GM18508 (cell line): ENCODE measurements around the gene KRT10.
"Not testable (repeated sequence)": the region's sequence is repeated elsewhere in the genome, so short reads cannot be mapped to it uniquely, and the experiment has no call there.

Source experiments
- ATAC-seq: cut with Tn5 transposase; IDR thresholded peaks from one replicate; pipeline ENCODE4 v1.9.1; 2021; ENCODE audit warnings: moderate number of reproducible peaks; ENCODE audit not compliant: insufficient read depth, unreplicated experiment

Gene KRT10

DNA sequence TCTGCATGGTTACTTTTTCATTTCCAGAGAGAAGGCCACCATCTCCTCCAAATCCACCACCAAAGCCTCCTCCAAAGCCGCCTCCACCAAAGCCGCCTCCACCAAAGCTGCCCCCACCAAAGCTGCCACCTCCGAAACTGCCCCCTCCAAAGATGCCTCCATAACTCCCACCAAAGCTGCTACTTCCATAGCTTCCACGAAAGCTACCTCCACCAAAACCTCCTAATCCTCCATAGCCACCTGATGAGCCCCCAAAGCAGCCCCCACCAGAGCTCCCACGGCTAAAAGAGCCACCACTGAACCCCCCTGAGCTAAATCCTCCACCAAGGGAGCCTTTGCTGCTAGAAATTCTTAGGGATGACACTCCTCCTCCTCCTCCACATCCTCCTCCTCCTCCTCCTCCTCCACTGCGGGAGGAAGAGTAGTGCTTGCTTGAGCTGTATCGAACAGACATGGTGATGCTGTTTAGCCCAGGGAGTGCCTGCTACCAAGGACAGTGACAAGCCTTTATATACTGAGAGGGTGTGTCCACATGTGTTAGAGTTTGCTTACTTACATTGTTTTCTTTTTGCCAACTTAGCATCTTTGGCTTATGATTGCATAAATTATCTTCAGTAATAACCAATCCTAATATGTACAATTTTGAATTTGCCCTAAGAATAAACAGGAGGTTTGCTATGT lies at the start of gene KRT10:
Gene KRT10, minus strand, starts transcription at position 483 of the 681 bp plus-strand sequence. Its CDS starts 29 bp downstream, at position 454.
- ATAC-seq, result no peak

DNA sequence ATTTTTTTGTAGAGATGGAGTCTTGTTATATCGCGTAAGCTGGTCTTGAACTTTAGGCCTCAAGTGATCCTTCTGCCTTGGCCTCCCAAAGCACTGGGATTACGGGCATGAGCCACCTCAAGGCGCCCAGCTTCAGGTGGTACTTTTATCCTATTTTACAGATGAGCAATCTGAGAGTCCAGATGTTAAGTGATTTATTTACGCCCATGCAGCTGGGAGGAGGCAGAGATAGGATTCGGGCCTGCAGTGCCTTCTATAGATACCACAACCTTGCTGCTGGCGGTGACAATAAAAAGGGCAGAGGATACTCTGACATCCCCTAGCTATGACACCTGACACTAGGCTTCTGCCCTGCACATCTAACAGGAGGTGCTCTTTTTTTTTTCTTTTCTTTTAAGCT lies 48.9 kb upstream of the KRT10 start:
- no peak for ATAC-seq

DNA sequence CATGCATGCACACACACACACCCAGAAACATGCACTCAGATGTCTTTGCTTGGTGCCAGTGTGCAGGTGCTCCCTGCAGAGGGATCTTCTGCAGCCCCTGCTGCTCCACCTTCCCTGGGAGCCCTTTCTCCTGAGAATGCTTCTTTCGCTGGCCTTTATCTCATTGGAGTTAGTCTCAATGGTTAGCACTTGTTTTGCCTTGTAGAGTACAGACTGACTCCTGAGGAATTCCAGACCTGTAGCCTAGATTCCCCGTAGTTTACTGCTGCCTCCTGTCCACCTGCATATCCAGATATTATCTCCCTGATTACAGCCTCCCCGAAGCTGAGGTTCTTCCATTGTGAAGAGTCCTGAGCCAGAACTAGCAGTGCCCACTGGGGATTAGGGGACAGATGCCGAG lies 47.7 kb upstream of the KRT10 start:
- ATAC-seq, result no peak

DNA sequence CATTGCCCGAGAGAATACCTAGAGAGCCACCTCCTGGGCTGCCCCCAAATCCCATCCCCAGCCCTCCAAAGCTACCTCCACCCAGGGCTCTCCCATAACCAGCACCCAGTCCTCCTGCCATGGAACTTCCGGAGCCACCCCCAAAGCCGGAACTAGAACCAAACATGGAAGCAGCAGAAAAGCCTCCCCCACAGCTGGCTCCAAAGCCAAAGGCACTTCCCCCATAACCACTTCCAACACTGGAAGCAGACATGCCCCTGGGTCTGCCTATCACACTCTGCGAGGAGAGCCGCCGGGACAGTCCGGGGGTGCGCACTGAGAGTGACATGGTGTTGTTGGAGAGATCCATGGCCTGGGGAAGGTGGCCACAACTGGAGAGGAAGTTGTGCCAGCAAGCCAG lies 44.4 kb upstream of the KRT10 start, which contains the start of gene KRT12:
Gene KRT12, minus strand, starts transcription at position 386 of the 400 bp plus-strand sequence. Its CDS starts 37 bp downstream, at position 349.
- no peak for ATAC-seq

DNA sequence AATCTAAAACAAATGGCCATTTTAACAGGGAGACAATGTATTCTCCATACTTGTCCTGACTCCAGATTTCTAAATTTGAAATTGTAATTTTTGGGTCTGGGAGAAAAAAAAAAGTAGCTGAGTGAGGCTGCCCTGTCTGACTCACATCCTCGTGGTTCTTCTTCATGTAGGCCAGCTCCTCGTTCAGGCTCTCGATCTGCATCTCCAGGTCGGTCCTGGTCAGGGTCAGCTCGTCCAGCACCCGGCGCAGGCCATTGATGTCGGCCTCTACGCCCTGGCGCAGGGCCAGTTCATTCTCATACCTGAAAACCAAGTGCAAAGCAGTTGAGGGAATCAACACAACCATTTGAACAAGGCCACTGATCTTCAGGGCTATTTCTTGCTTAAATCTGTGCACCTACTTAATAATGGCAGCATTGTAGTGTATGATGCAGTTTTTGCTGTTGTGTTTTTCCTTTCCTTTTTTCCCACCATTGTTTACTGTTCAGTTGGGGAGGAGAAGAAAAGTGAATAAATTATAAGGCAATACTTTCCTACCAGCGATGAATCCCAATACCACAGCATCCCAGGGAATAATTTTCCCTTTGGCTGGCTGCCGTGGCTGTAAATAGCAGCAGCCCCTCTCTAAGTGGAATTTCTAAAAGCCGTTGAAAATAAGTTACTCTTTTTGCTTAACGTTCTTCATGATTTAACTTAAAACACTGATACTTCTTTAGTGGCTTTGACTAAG lies 42.4 kb upstream of the KRT10 start:
- no peak for ATAC-seq

DNA sequence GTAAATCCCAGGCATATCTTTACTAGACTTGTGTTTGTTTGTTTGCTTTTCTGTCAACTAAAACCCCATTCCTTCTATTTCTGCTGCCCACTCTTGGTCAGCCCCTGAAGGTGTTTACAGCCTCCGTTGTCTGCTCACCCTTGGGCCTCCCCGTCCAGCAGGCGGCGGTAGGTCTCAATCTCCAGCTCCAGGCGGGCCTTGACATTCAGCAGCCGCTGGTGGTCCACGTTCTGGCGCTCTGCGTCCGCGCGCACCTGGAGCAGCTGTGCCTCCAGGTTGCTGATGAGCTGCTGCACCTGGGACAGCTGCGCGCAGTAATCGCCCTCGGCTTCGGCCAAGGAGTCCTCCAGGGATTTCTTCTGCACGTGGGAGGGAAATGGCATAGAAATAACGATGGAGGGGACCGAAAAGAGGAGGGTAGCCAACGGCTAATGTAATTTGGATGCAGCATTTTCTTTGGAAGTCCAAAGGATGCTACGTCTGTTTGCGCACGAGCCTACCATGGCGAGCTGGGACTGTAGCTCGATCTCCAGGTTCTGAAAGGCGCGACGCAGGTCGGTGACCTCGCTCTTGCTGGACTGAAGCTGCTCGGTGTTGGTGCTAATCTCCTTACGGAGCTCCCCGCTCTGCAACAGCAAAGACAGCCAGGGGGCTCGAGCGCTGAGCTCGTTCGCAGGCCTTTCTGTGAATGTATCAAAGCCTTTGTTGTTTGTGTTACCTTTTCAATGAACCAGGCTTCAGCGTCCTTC lies 40.7 kb upstream of the KRT10 start:
- ATAC-seq, result no peak

DNA sequence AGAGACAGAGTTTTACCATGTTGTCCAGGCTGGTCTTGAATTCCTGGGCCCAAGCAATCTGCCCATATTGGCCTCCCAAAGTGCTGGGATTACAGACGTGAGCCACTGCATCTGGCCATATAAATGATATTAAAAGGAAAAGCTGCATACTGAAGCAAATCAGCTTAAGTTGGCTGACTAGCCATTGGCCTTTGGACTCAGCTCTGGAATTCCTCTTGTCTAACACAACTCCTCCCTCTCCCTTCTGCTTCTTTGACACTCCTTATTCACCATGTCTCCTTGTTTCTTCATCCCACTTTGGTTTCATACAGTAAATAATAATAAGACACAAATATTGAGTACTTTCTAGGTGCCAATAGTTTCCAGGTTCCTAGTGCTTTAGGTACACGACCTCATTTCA lies 37.1 kb upstream of the KRT10 start:
- ATAC-seq, result no peak

DNA sequence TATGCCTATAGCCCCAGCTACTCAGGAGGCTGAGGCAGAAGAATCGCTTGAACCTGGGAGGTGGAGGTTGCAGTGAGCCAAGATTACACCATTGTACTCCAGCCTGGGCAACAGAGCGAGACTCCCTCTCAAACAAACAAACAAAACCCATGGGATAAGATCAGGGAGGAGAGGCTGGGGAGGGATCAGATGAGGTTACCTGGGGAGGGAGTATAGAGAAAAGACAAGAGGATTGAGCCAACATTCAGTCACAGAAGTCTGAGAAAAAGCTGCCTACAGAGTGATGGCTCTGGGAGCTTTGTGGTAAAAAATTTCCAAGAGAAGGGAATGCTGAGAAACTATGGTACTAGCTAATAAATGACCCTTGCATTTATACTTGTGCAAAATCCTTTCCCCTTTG lies 36.3 kb upstream of the KRT10 start:
- not testable (repeated sequence) for ATAC-seq

DNA sequence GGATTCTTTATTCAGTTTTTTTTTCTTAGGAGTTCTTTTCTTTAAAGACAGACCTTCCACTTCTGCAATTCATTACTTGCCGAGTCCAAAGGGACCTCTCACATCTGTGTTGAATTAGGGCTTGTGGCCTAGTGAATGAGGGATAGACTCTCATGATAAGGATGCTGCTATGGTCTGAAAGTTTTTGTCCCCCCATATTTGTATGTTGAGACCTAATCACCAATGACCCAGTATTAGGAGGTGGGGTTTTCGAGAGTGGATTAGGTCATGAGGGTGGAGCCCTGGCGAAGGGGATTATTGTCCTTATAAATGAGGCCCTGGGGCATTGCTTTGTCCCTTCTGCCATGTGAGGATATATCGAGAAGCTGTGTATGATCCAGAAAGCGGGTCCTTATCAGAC lies 35.1 kb upstream of the KRT10 start:
- ATAC-seq, result no peak

DNA sequence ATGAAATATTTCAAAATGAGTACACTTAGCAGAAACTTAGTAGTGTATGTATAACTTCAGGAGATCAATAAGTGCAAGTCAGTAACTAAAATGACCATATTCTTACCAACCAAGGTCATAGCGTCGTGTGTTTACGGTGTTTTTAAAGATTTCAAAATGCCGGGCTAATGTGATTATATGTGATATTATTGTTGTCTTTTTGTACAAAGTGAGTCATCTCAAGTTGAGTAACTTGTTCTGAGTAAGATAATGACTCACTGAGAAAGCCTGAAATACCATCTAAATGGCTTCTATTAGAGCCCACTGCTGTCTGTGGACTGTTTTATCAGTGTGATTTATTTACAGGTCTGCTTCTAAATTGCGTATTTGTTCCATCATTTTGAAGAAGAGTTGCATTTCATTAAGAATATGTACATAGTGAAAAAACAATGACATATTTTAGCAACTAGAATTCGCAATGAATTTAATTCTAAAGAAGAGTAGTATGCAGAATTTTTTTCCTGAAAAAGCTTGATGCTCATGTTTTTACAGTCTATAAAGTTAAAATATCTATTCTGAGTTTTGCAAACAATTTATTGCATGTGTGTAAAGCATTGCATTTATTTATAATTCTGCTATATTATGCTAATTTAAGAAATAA lies 31.9 kb upstream of the KRT10 start:
- ATAC-seq, result no peak

DNA sequence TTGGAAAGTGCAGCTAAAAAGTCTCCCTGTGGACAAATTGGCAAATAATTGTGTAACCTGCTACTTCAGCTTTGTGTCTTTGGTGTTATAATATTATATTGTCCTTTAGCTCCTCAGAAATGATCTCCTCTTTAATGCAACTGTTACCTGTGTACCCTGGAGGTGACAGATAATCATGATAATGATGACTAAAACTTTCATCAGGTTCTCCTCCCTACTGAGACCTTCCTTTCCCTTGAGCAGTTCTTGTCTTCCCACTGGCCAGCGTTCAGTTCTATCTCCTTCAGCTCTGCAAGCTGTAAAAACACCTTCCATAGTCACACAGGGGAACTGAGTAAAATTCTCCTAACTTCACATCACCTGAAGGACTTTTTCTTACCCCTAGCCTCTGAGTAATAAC lies 29.9 kb upstream of the KRT10 start:
- no peak for ATAC-seq

DNA sequence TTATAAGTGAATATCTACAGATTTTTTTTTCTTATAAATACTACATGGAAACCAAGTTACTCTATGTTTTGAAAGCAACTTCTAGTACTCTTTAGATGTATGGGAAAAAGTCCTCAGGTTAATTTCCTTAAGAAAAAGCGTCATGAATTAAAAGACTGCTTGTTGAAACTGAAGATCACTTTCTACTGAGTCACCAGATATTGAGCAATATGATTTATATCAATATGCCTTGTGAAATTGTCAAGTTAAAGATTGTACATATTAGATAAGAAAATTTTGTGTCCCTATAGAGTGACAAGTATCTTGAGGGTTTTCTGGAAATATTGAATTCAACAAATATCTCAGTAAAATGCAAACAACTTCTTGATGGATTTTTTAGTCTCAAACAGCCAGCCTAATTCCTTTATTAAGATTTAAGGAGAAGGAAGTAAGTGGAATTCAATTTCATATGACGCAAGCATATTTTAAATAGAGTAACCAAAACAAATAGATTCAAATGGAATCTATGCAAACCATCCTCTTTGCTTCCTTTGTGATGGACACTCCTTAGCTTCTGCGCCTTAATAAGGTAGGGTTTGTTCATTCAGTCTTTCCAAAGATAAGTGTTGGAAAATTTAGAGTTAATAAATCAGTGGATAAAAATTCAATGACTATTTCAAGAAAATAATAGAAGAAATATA lies 28.0 kb upstream of the KRT10 start:
- no peak for ATAC-seq

DNA sequence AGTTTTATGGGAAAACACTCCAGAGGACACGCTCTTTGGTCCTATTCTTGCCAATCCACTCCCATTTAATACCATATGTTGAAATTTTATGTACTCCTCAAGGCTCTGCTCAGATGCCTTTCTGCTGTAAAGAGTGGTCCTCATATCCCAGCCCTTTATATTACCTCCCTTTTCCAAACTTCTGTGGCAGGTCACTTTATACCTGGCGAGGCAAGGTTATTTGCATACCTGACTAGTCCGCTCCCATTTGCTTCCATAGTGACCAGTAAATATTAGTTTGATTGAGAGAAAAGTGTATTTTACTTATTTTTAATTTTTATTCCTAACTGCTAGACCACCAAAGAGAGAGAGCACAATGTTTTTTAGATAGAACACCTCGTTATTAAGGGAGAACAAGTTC lies 27.3 kb upstream of the KRT10 start:
- ATAC-seq, result no peak

DNA sequence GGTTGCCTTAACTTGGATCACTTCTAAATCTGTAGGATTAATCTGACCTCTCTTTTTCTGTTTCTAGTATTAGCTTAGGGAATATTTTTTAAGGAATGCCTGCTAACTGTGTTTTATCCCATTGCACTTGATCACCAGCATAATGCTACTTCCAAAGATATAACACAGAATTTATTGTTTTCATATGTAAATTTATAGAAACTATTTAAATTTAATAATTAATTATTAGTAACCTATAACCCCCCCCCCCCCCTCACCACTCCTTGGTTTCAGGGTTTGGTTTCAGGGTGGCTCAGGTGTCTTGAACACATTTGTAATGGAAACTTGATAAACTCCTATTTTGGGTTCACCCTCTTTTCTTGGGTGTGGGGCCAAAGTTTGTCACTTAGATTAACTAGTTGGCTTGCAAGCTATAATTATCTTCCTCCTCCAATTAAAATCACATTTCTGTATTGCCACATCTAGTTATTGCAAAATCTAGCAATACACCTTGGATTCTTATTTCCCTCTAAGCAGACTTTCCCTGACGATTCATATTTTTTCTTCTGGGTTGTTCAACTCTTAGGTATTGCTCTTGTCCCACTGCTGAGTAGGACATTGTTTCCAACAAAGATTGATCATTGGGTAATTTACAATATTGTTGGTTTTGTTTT lies 26.3 kb upstream of the KRT10 start:
- ATAC-seq, result no peak

DNA sequence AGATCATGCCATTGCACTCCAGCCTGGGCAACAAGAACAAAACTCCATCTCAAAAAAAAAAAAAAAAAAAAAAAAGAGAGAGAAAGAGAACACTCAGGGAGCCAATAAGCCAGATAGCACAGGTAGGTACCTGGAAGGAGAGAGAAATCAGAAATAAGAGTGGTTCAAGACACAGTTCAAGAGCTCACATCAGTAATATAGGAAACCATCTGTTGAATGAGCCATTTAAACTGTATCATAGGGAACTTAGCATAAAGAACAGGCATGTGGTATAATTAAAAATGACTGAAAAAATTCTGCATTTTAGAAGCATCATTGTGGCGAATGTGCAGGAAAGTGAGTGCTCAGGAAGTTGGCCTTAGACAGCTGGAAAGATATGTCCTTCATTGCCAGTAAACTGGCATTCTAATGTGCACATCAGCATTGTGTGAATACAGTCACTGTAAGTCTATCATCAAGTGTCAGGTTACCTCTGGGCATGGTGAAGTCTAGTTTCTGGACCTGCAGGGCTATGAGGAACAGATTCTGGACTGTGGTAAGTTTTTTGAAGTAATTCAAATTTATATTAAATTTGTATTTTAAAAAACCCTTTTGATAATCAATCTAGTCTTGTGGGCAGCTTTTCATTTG lies 24.2 kb upstream of the KRT10 start:
- no peak for ATAC-seq

DNA sequence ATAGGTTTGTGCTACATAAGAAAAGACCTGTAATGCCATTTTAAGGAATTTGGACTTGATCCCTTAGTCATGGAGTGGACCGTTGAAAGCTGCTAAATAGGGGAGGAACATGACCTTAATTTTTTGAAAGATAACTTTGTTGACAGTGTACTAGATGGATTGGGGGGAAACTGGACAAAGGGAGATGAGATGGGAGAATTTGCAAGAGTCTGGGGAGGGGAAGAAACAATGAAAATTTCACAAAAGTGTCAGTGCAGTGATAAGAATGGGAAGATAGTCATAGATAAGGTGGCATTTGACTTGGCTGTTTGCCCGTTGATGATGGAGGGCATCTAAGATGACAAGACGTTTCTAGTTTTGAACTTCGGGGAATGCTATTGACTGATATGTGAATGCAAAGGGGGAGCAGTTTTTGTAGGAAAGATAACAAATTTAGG lies 22.3 kb upstream of the KRT10 start:
- ATAC-seq, result no peak

DNA sequence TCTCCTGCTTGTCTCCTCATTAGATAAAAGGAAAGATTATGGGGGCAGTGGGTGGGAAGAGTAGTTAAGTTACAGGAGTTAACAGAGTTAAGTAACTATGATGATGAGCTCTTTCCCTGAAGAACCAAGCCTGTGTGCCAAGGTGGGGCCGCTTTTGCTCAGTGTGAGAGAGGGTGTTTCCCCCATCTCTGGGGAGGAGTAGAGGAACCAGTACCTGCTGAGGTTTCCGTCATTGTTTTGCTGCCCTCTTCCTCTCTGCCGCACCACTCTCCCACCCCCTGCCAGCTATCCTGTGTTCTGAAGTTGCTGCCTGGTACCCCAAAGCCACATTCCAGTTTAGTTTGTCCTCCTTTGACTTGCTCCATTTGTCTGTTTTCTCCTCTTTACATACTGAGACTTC lies 20.8 kb upstream of the KRT10 start:
- no peak for ATAC-seq

DNA sequence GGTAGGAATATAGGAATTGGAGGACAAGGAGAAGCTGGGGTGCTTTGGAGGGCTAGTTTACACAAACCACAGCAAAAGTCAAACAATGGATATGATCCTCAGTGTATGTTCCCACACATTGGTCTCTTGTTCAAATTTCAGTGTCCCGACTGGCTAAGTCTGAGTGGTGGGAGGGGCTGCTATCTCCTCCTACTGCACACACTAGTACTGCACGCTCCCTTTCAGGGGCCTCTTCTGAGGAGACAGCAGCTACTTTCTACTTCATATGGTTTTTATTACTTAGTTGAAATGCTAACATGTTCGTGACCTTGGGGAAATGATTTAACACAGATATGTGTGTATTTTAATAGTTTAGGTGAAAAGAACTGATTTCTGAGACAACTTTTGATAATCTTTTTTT lies 18.8 kb upstream of the KRT10 start:
- ATAC-seq, result no peak

DNA sequence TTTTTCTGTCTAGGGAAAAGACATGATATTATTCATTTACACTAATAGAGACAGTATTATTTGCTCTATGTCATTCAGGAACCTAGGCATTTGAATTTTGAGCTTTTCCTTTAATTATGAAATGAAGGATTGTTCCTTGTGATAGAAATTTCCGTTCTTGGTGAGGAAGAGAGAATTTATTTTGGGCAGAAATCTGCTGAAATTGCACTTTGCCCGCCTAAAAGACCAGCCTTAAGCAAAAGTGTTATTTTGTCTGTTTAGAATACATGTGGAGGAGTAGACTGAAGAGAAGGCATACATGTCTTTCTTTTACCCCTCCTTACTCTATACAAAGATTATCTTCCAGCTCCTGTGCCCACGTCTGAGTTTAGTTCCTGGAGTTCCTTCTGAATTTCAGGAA lies 16.8 kb upstream of the KRT10 start:
- no peak for ATAC-seq
